ENCODE results near the gene MTMR2. TPM values are rescaled to one million over a fixed set of nuclear protein-coding genes. Genes with fewer than 3 reads are reported as not detected.

MTMR2 gene
- total and polyA plus RNA-seq, 12 donors = 7.8 to 23.1 (median 20.0) TPM

DNA sequence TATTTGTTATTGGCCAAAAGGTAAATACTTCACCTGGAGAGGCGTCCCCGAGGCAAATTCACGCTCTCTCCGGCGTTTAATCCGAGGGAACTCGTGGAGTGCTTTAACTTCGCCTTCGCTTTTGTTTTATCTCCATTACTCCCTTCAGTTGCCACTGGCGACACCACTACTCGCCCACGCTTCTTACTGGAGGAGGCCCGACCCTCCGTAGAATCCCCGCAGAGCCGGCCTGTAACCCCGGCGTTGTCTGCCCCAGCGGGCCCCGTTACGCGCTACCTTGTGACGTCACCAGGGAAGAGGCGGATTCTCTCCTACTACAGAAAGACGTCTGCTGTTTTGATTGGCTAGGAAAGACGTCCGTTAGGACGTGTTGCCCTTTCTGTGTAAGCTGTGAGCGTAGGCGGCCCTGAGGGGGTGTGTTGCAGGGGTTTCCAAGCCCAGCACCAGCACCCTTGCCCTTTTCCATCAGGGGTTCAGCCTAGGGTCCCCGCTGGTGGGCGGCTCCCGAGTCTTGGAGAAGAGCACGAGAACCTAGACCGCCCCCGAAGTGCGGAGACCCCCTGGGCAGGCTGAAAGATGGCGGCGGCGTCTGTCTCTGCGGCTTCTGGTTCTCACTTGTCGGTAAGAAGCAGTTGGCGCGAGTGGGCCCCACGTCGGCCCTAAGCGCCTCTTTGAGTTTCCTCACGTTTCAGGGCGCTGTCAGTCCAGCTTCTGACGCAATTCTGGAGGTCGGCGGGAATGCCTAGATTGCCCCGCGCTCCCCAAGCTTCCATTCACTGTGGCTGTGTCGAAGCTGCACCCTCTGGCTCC is 133.6 kb downstream of the MTMR2 start, which contains the start of gene CEP57:
TSS of gene CEP57 (plus strand) at position 376 of the 810 bp plus-strand sequence. CDS start at position 577, 201 bp downstream.
- DNase-seq (peak; percentile 88 to 99), ATAC-seq (peak; percentile 88 to 97 (median 94))
- peak within 1 kb of the TSS; percentile 77 to 98 (median 90) for H3K4me3 ChIP-seq
- H3K27ac ChIP-seq = peak within 1 kb of the TSS; percentile 93 to 100 (median 98)
- WGBS, 2 donors = 0 to 1% methylated on average over 55 of the region's 55 CpGs
- H3K36me3 ChIP-seq = peaks cover 0 to 31% (median 14%) of the 10 kb centered on the region in 9 donors
- TF ChIP-seq, protein P1, sequence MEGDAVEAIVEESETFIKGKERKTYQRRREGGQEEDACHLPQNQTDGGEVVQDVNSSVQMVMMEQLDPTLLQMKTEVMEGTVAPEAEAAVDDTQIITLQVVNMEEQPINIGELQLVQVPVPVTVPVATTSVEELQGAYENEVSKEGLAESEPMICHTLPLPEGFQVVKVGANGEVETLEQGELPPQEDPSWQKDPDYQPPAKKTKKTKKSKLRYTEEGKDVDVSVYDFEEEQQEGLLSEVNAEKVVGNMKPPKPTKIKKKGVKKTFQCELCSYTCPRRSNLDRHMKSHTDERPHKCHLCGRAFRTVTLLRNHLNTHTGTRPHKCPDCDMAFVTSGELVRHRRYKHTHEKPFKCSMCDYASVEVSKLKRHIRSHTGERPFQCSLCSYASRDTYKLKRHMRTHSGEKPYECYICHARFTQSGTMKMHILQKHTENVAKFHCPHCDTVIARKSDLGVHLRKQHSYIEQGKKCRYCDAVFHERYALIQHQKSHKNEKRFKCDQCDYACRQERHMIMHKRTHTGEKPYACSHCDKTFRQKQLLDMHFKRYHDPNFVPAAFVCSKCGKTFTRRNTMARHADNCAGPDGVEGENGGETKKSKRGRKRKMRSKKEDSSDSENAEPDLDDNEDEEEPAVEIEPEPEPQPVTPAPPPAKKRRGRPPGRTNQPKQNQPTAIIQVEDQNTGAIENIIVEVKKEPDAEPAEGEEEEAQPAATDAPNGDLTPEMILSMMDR (IDR thresholded peaks at IDR 0.05) = no peak
- H3K27me3 ChIP-seq = no peaks in the 10 kb centered on the region
- intact Hi-C loops (cut with DNase I) = loop anchor here in 1 of 10 donors (5.0 kb wide), 1 partner anchor 132 kb away; the partner anchor contains the start of gene MTMR2
- peaks cover 0 to 31% (median 26%) of the 10 kb centered on the region in 9 donors for H3K4me1 ChIP-seq
- H3K9me3 ChIP-seq = no peaks in the 10 kb centered on the region

DNA sequence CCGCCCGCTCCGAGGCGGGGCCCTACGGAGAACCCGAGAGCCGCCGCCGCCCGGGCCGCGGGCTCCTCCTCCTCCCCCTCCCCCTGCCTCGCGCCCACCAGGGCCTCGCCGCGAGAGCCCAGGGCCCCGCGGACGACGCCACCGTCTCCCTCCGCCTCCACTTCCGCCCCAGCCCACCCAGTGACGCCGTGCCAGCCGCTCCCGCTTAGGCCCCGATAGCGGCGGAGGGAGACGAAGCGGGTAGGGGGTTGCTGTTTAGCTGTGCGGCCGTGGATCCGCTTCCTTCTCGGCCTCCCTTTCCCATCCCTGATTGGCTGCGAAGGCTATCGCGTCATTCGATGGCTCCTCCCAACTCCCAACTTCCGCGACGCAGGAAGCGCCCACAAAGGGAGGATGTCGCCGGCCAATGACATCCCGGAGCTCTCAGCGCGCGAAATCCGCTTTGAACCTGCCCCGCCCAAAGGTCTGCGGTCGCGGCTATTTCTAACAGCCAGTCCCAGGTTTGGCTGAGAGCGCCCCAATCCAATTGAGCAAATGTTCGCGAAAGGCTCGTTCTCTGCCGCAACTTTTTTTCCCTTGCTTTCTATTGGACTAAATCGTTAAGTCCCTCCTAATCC is 134.3 kb downstream of the MTMR2 start, which contains the start of gene FAM76B:
TSS of gene FAM76B (minus strand) at position 277 of the 617 bp plus-strand sequence. CDS start 304 bp downstream, outside the sequence.
- Histone ChIP-seq H3K27me3 (no peaks in the 10 kb centered on the region), H3K4me1 (peaks cover 0 to 31% (median 26%) of the 10 kb centered on the region in 9 donors), H3K4me3 (peak within 1 kb of the TSS; percentile 77 to 98 (median 90)), H3K9me3 (no peaks in the 10 kb centered on the region), H3K27ac (peak within 1 kb of the TSS; percentile 93 to 100 (median 98)), H3K36me3 (peaks cover 0 to 38% (median 17%) of the 10 kb centered on the region in 9 donors)
- 0% methylated on average over 59 to 62 of the region's 62 CpGs for WGBS, 2 donors
- ATAC-seq = peak; percentile 93 to 97 (median 95)
- TF ChIP-seq, protein P1 (IDR thresholded peaks at IDR 0.05) = no peak
- intact Hi-C loops (cut with DNase I) = loop anchor here in 2 of 10 donors (5.0 to 10.0 kb wide), 2 partner anchors 133 to 815 kb away; partner anchors contain the start of genes CWC15 (in 1 of the 2), KDM4D (in 1 of the 2) and MTMR2 (in 1 of the 2)
- peak; percentile 95 to 97 for DNase-seq

DNA sequence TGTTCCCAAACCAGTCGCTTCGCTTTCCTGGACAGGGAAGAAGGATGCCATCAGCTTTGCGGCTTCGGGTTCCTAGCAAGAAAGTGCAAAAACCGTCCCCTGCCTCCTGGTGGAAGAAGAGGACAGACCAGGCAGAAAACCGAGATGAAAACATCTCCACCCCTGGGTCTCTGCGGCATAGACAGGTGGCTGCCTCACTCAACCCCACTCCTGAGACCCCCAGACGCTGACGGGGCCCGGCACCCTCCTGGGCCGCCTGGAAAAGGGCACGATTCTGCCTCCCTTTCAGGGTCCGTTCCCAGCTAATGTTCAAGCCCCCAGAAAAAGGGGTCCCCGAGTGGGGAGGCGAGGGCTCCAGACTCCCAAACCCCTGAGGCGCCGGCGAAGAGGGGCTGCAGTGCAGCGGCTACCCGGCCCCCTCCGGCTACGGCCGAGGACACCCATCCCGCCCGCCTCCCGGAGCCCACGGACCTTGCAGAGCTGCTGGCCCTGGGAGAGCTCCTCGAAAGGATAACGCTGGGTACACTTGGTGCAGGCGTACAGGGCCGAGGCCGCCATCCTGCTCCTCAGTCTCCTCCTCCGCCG is 134.9 kb downstream of the MTMR2 start:
- TF ChIP-seq, protein P1 (IDR thresholded peaks at IDR 0.05) = peak in 3 of 9 donors; percentile 12 to 21 (median 14)
- H3K27me3 ChIP-seq = no peaks in the 10 kb centered on the region
- H3K9me3 ChIP-seq = no peaks in the 10 kb centered on the region
- 0 to 1% methylated on average over 34 of the region's 34 CpGs for WGBS, 2 donors
- DNase-seq (peak in 1 of 2 donors; percentile 6), ATAC-seq (peak in 1 of 8 donors; percentile 2)
- H3K36me3 ChIP-seq = peaks cover 0 to 42% (median 17%) of the 10 kb centered on the region in 9 donors
- H3K27ac ChIP-seq = peak overlapping the region; percentile 93 to 100 (median 98)
- intact Hi-C loops (cut with DNase I) = loop anchor here in 1 of 10 donors (10.0 kb wide), 1 partner anchor 814 kb away; the partner anchor contains the start of genes CWC15 and KDM4D
- H3K4me3 ChIP-seq = peak overlapping the region; percentile 75 to 98 (median 88)
- peaks cover 0 to 31% (median 26%) of the 10 kb centered on the region in 9 donors for H3K4me1 ChIP-seq

Other genes with a start within 250 kb of the MTMR2 start
- 1 to 10 TPM; 5.5 to 9.1 (median 7.7) TPM for gene FAM76B, start 134.3 kb downstream of the MTMR2 start, total RNA-seq
- gene FAM76B, start 134.3 kb downstream of the MTMR2 start, polyA plus RNA-seq = 1 to 10 TPM; 4.1 to 9.9 TPM
- 10 to 100 TPM; 17.3 to 28.5 (median 25.1) TPM for gene CEP57, start 133.6 kb downstream of the MTMR2 start, total RNA-seq
- gene CEP57, start 133.6 kb downstream of the MTMR2 start, polyA plus RNA-seq = 10 to 100 TPM in 1 of 2 donors, 1 to 10 TPM in 1; 9.1 to 13.8 TPM